Glomerular visceral epithelial cell (primary cell): ENCODE results near the gene SMIM35.

ENCODE experiments used
- DNase-seq: peaks from one replicate; pipeline ENCODE4 v3.0.0-alpha.2; 2016; ENCODE audit errors: extremely low spot score

Gene SMIM35

DNA sequence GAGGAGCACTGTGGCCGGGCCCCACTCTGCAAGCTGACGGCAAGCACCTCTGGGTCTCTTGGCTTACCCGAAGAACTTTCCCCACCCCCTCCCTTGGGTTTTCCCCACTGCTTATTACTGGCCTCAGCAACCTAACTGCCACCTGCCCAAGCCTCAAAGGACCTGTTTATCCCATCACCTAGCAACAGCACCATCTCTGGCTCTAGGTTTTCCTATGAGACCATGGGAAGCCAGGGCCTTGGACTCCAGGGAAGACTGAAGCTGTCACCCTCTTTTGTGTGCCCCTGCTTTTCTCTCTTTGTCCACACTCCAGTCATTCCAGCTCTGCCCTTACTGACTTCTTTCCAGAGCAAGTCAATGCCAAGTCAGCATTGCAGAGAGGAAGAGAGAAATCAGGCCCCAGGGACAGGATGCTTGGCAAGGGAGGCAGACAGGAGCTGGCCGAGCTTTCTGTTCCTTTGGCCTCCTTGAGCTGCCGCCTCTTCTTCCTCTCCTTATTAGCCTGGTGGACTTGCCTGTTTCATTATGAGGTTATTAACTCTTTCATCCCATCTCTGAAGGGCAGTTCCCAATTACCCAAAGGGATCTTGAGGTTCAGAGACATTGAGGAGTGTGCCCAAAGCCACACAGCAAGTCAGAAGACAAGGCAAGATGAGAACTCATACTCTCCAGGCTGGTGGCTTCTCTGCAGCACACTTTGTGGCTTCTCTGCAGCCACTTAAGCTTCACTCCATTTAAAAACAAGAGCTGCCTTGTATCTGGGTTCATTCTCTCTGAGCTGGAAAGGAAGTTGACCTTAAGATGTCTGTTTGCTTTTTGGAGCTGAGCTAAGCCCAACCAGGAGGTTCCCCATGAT lies at the start of gene SMIM35:
SMIM35 (minus strand) TSS at position 51 of the 856 bp plus-strand sequence. CDS start 206 bp downstream, outside the sequence.
- DNase-seq: no peak

DNA sequence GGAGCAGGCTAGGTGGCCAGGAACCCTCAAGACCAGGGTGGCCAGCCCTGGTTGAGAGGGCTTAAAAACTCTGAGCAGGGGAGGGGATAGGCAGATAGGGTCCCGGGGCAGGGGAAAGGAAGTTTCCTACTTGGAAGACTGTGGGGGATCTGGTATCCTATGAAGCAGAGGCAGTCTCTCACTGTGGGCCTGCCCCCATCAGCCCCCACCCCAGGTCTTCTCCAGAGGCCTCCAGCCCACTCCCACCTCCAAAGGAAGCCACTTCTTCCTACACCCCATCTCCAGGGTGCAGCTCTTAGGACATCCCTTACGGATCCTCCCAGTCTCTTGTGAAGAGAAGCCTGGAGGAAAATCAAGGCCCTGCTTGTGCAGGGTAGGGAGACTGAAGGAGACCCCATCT lies 49.6 kb upstream of the SMIM35 start:
- DNase-seq: no peak

DNA sequence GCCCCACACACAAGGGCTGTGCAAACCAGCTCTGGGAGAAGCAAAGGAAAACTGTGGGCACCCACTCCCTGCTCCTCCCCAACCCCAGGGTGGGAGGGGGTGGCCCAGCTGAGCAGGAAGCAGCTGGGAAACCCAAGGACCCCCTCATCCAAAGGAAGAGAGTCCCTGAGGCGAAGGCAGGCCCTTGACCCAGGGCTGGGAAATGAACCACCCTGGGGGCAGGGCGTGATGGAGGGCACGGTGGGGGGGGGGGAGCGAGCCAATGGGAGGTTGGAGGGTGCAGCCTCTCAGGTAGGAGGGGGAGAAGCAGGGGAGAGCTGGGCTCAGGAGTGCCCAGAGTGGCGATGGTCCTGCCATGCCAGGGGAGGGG lies 49.0 kb upstream of the SMIM35 start:
- DNase-seq: no peak

GRCh38 chr11:118135051-118135795 lies 48.5 kb upstream of the SMIM35 start:
- no peak for DNase-seq

- DNase-seq: no peak
These were observed 47.1 kb upstream of the SMIM35 start for GRCh38 chr11:118133816-118134215.

DNA sequence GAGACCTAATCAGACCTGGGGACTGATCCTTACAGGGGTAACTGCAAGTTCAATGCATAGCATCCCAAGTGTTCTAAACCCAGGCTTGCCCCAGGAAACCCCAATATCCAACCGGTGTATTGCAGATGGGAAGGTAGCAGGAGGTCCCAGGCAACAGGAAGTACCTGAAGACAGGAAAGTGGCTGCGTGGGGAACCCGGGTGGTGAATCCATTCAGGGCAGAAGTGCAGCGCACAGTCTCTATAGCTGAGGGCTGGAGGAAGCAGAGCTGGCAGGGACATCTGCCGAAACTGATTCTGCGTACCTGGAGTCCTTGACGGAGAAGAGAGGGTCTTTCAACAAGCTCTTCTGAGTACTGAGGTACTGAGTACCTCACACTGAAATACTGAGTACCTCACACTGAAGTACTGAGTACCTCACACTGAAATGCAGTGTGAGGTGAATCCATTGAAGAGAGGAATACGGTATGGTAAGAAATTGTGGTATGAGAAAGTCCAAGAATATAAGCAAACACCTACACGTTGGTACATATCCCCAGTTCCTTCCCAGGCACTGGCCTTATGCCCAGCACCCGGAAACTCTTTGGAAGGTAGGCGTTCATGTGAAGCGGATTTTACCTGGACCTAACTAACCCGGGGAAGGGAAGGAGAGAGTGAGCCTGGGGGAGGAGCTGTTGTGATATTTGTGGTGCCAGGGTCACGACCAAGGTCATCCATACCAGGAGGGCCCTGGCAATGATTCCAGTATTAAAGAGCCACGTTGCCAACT lies 45.8 kb upstream of the SMIM35 start:
- DNase-seq: no peak

GRCh38 chr11:118129471-118130172 lies 42.9 kb upstream of the SMIM35 start:
- DNase-seq: no peak

GRCh38 chr11:118128721-118129470 lies 42.1 kb upstream of the SMIM35 start:
- DNase-seq: no peak

GRCh38 chr11:118128310-118128709 lies 41.5 kb upstream of the SMIM35 start:
- DNase-seq: no peak

GRCh38 chr11:118126082-118126838 lies 39.5 kb upstream of the SMIM35 start:
- no peak for DNase-seq

DNA sequence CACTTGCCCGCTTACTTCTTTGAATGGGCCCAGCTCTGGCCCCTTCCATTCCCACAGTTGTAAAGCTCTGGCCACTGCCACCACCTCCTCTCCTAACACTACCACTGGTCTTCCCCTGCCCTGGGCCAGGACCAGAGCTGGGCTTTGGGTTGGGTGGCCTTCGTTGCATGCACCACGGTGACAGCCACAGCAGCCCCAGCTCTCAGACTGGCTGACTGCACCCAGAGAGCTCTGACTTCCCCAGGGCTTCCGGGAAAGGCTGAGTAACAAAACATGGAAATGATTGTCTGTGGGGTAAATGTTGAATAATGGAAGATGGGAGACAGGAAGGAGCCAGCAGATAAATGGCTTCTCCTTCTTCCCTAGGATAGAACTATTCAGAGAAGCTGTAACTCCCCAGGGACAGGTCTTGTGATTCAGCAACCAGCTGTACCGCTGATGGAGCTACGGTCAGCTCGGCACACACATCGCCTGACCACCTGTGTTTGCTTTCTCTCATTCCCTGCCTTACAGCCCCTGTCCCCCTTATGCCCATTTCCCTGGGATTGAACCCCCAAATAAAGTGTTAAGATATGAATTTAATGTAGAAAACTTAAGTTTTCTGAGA lies 38.3 kb upstream of the SMIM35 start:
- DNase-seq: no peak

GRCh38 chr11:118120793-118121192 lies 34.0 kb upstream of the SMIM35 start:
- no peak for DNase-seq

GRCh38 chr11:118117790-118118601 lies 31.2 kb upstream of the SMIM35 start:
- no peak for DNase-seq

DNA sequence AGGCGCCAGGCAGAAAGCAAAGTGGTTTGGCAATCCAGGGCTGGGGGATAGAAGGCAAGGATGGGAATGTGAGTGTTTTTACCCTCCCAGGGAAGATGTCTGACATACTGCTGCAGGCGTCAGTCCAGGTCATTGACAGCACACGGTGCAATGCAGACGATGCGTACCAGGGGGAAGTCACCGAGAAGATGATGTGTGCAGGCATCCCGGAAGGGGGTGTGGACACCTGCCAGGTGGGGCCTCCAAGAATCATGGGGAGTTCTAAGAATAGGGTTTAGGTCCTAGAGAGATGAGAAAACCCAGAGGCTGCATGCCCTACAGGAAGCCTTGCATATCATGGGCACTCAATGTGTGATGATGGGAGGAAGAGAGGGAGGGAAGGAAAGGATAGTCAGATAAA lies 28.3 kb upstream of the SMIM35 start:
- DNase-seq: no peak

DNA sequence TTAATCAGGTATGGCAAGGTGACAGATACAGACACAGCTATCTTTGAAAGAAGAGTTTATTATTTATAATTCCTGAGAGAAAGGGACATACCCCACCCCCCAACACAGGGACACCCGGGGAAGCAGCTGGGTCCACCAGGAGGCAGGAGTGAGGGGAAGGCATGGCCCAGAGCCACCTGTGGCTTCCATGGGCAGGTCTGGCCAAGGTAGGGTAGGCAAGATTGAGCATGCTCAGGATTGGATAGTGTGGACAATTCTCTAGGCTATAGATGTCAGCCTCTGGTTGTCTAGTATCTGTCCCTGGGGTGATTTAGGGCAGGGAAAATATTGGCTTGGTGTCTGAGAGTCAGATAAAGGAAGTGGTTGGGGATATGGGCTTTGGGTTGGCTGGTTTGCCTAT lies 27.5 kb upstream of the SMIM35 start:
- DNase-seq: no peak

- DNase-seq: no peak
These were observed 26.1 kb upstream of the SMIM35 start for GRCh38 chr11:118112711-118113430.

- DNase-seq: no peak
These were observed 24.9 kb upstream of the SMIM35 start for GRCh38 chr11:118111744-118112035.

DNA sequence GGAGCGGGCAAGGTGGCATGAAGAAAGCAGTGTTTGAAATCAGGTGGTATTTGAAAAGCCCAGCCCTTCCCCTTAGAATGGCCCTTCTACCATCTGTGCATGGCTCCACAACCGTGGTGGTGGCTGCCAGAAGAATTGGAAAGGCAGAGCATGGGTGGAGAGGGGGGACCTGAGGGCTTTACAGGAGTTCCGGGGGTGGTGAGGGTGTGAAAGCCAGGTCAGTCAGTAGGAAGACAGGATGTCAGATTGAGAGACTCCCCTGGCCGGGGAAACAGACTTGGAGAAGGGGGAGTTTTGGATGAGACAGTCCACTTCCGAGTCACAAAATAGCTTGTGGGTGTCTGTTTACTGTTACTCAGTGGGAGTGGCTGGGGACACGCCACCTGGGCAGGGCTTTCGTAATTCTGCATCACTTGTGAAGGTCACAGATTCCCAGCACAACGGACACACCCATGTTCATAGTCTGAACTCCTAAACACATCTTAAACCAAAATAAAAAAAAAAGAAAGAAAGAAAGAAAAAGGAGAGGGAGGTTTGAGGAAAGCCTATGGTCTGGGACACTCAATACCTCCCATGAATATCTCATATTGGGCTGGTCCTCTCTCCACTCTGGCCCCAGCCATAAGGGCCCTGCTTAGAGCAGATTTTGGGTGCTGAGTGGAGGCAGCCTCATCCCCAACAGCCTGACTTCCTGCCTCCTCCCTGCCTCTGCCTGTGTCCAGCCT lies 24.4 kb upstream of the SMIM35 start:
- DNase-seq: no peak
